Measurements from ENCODE around the gene CMTM8.

The CMTM8 gene

GRCh38 chr3:32337505-32337904 is 99.0 kb downstream of the CMTM8 start:
- DNase-seq (ENCODE audit: low spot score), result no peak

- peak; percentile 21 for DNase-seq (ENCODE audit: low spot score)
Measured at GRCh38 chr3:32340039-32340438, 101.6 kb downstream of the CMTM8 start.

GRCh38 chr3:32340611-32341365 is 102.3 kb downstream of the CMTM8 start:
- DNase-seq (ENCODE audit: low spot score), result no peak

- no peak for DNase-seq (ENCODE audit: low spot score)
Measured at GRCh38 chr3:32347343-32348125, 109.1 kb downstream of the CMTM8 start.

- DNase-seq (ENCODE audit: low spot score), result no peak
Measured at GRCh38 chr3:32349184-32349583, 110.7 kb downstream of the CMTM8 start.

GRCh38 chr3:32352563-32352962 is 114.1 kb downstream of the CMTM8 start:
- DNase-seq (ENCODE audit: low spot score), result no peak

- DNase-seq (ENCODE audit: low spot score), result no peak
Measured at GRCh38 chr3:32353351-32353750, 114.9 kb downstream of the CMTM8 start.

GRCh38 chr3:32354362-32354778 is 115.9 kb downstream of the CMTM8 start:
- no peak for DNase-seq (ENCODE audit: low spot score)

- no peak for DNase-seq (ENCODE audit: low spot score)
Measured at GRCh38 chr3:32355751-32356291, 117.3 kb downstream of the CMTM8 start.

GRCh38 chr3:32359766-32360492 is 121.4 kb downstream of the CMTM8 start:
- DNase-seq (ENCODE audit: low spot score), result no peak

- DNase-seq (ENCODE audit: low spot score), result no peak
Measured at GRCh38 chr3:32360493-32360827, 122.0 kb downstream of the CMTM8 start.

- no peak for DNase-seq (ENCODE audit: low spot score)
Measured at GRCh38 chr3:32366638-32367397, 128.3 kb downstream of the CMTM8 start.

- no peak for DNase-seq (ENCODE audit: low spot score)
Measured at GRCh38 chr3:32367442-32367841, 129.0 kb downstream of the CMTM8 start.

GRCh38 chr3:32371461-32372212 is 133.2 kb downstream of the CMTM8 start:
- DNase-seq (ENCODE audit: low spot score), result no peak

GRCh38 chr3:32372213-32372490 is 133.7 kb downstream of the CMTM8 start:
- no peak for DNase-seq (ENCODE audit: low spot score)

GRCh38 chr3:32373276-32373675 is 134.8 kb downstream of the CMTM8 start:
- DNase-seq (ENCODE audit: low spot score), result no peak

- DNase-seq (ENCODE audit: low spot score), result no peak
Measured at GRCh38 chr3:32373844-32374243, 135.4 kb downstream of the CMTM8 start.

GRCh38 chr3:32374788-32375595 is 136.5 kb downstream of the CMTM8 start:
- peak; percentile 53 for DNase-seq (ENCODE audit: low spot score)

GRCh38 chr3:32375596-32375930 is 137.1 kb downstream of the CMTM8 start:
- DNase-seq (ENCODE audit: low spot score), result no peak

GRCh38 chr3:32376115-32376514 is 137.6 kb downstream of the CMTM8 start:
- peak; percentile 7 for DNase-seq (ENCODE audit: low spot score)
